Measurements from ENCODE around the gene CCT6A. TPM values are rescaled to one million over a fixed set of nuclear protein-coding genes. Genes with fewer than 3 reads are reported as not detected.
A peak's percentile ranks its signal among the peaks of the same experiment; 100 is the strongest.

The CCT6A gene
- total and polyA plus RNA-seq, 9 of the 15 experiments (the other 6 are each of a cell fraction or from before 2014, with no cell fraction given), result 244 to 708 (median 387) TPM

- TF ChIP-seq CHD2 (IDR thresholded peaks at IDR 0.05; ENCODE audit: low read depth, low read length) (no peak), MAFG (tag; conservative IDR thresholded peaks at IDR 0.05) (no peak), MECOM (CRISPR knock-in tag; IDR thresholded peaks at IDR 0.05) (no peak), SREBF1 (IDR thresholded peaks at IDR 0.05; ENCODE audit: borderline replicate concordance, low read depth, low read length) (no peak), FOXK1 (CRISPR knock-in tag; IDR thresholded peaks at IDR 0.05; ENCODE audit: borderline replicate concordance) (no peak), CBFB (CRISPR knock-in tag; IDR thresholded peaks at IDR 0.05) (no peak; the same call in 1 of the 2 replicates), NFIC (IDR thresholded peaks at IDR 0.05) (peak; percentile 61), ZSCAN32 (CRISPR knock-in tag; IDR thresholded peaks at IDR 0.05) (0 out of 2 replicates have a peak, but pooled peaks have one; percentile 4), SMARCA4 (IDR thresholded peaks at IDR 0.05) (0 out of 2 replicates have a peak, but pooled peaks have one; percentile 49), C11orf30 (IDR thresholded peaks at IDR 0.05; ENCODE audit: low read depth) (no peak), ZFP1 (CRISPR knock-in tag; IDR thresholded peaks at IDR 0.05) (no peak), DIDO1 (tag; IDR thresholded peaks at IDR 0.05; ENCODE audit: low read depth) (no peak)
- TF ChIP-seq, protein P1, sequence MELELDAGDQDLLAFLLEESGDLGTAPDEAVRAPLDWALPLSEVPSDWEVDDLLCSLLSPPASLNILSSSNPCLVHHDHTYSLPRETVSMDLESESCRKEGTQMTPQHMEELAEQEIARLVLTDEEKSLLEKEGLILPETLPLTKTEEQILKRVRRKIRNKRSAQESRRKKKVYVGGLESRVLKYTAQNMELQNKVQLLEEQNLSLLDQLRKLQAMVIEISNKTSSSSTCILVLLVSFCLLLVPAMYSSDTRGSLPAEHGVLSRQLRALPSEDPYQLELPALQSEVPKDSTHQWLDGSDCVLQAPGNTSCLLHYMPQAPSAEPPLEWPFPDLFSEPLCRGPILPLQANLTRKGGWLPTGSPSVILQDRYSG (tag; conservative IDR thresholded peaks at IDR 0.05; ENCODE audit: low read depth), result 0 out of 2 replicates have a peak, but pooled peaks have one; percentile 39
These were observed 569 bp upstream of the CCT6A start (continued) for GRCh38 chr7:56051053-56051338.

DNA sequence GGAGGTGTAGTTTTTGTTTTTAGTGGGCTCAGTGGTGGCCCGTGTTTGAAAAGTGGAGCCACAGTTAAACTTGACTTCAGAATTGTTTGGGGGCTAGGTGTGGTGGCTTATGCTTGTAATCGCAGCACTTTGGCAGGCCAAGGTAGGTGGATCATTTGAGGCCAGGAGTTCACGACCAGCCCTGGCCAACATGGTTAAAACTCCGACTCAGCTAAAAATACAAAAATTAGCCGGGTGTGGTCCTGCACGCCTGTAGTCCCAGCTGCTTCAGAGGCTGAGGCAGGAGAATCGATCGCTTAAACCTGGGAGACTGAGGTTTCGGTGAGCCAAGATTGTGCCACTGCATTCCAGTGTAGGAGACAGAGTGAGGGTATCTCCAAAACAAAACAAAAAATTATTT lies 1.8 kb downstream of the CCT6A start:
- Histone ChIP-seq H3K9me1 (ENCODE audit: control insufficient read depth, insufficient read depth, low read length) (no peaks in the 10 kb centered on the region), H3K9ac (ENCODE audit: insufficient read depth in 1 of 2, low read depth in 2 of 2, low read length in 2 of 2) (peak overlapping the region; percentile 78 to 94; a peak in 3 of 4 replicates), H3K4me1 (replicated peaks in 1 of 2; ENCODE audit: control insufficient read depth in 2 of 2, insufficient read depth in 2 of 2, low read length in 2 of 2) (peaks cover 18 to 22% of the 10 kb centered on the region in 2 experiments), H3K36me3 (ENCODE audit: control insufficient read depth, insufficient read depth, low read length) (peaks cover 57% of the 10 kb centered on the region), H4K20me1 (replicated peaks; ENCODE audit: control insufficient read depth, insufficient read depth, low read length) (no peaks in the 10 kb centered on the region), H3K4me3 (peak overlapping the region; percentile 82), H3K79me2 (ENCODE audit: control insufficient read depth, insufficient read depth, low read length) (peaks cover 86% of the 10 kb centered on the region), H2AFZ (ENCODE audit: low read depth, low read length) (no peak overlapping the region), H3K27me3 (ENCODE audit: control insufficient read depth in 2 of 2, insufficient read depth in 2 of 2, low read length in 2 of 2) (no peaks in the 10 kb centered on the region), H3K27ac (ENCODE audit: extremely low read depth, low read depth, low read length) (peak overlapping the region; percentile 92), H3K4me2 (ENCODE audit: insufficient read depth, low read length) (peak overlapping the region; percentile 92), H3K9me3 (replicated peaks; ENCODE audit: control insufficient read depth, insufficient read depth, low read depth, low read length) (no peaks in the 10 kb centered on the region)
- CTCF ChIA-PET (ENCODE audit: low intra/inter-chr PET ratio), result no interaction called here
- intact Hi-C loops (cut with micrococcal nuclease), result no loop called here
- 47% methylated on average over 9 of the region's 9 CpGs for WGBS (ENCODE audit: insufficient coverage, low coverage, missing lambda C conversion rate)
- in situ Hi-C loops (cut with MboI), result no loop called here
- DNase-seq (ENCODE audit: extremely low read depth in 1 of 4, low spot score in 3 of 4) (no peak), FAIRE-seq (no peak), ATAC-seq (no peak)
- POLR2A ChIA-PET, result interaction anchor here (0.6 to 1.9 kb wide), 4 partner anchors 9 to 62 kb away, joined by 3 to 12 read pairs (median 7); partner anchors contain the start of gene SUMF2
- BruUV-seq (replicated peaks), result no TSS peak
- TF ChIP-seq, protein P2, sequence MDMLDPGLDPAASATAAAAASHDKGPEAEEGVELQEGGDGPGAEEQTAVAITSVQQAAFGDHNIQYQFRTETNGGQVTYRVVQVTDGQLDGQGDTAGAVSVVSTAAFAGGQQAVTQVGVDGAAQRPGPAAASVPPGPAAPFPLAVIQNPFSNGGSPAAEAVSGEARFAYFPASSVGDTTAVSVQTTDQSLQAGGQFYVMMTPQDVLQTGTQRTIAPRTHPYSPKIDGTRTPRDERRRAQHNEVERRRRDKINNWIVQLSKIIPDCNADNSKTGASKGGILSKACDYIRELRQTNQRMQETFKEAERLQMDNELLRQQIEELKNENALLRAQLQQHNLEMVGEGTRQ (CRISPR knock-in tag; IDR thresholded peaks at IDR 0.05), result no peak
- TF ChIP-seq YY1 (IDR thresholded peaks at IDR 0.05; ENCODE audit: borderline replicate concordance in 1 of 3, control insufficient read depth in 1 of 3, extremely low read depth in 1 of 3, insufficient read depth in 3 of 3, insufficient read length in 1 of 3, insufficient replicate concordance in 2 of 3, low read depth in 1 of 3, low read length in 2 of 3) (no peak), MAFF (IDR thresholded peaks at IDR 0.05; ENCODE audit: low read length) (peak; percentile 66), RBFOX2 (IDR thresholded peaks at IDR 0.05; ENCODE audit: low read depth, low read length) (0 out of 2 replicates have a peak, but pooled peaks have one; percentile 16), MAFK (IDR thresholded peaks at IDR 0.05; ENCODE audit: low read length) (peak; percentile 50; the same call in 1 of the 2 replicates), SMAD4 (CRISPR knock-in tag; conservative IDR thresholded peaks at IDR 0.05) (no peak), CBFB (CRISPR knock-in tag; IDR thresholded peaks at IDR 0.05) (no peak), KLF1 (tag; IDR thresholded peaks at IDR 0.05) (no peak), C11orf30 (IDR thresholded peaks at IDR 0.05; ENCODE audit: low read depth) (peak; percentile 81), TCF3 (CRISPR knock-in tag; IDR thresholded peaks at IDR 0.05) (no peak), ZNF316 (IDR thresholded peaks at IDR 0.05) (peak; percentile 90), KDM5B (IDR thresholded peaks at IDR 0.05; ENCODE audit: insufficient replicate concordance, low read depth, low read length) (no peak), MAFG (tag; conservative IDR thresholded peaks at IDR 0.05) (peak; percentile 51; the same call in 1 of the 2 replicates)
